Measurements from ENCODE around the gene USP5.

DNA sequence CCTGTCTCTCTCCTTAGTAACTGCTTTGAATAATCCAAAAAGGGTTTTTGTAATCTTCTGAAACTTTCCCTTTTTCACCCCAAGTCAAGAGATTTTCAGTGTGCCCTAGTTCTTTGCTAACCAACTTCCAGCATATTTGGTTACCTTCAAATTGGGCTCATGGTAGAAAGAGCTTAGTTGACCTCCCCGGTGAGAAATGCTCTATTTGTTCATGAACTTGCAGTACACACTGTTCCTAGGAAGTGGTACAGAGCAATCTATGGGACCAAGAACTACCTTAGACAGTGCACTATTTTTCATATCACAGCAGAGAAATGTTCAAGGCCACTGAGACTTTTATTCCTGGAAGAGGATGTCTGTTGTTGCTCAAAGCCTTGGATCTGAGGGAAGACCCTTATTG is 1.7 kb downstream of the USP5 start:
- TF ChIP-seq, protein P1, sequence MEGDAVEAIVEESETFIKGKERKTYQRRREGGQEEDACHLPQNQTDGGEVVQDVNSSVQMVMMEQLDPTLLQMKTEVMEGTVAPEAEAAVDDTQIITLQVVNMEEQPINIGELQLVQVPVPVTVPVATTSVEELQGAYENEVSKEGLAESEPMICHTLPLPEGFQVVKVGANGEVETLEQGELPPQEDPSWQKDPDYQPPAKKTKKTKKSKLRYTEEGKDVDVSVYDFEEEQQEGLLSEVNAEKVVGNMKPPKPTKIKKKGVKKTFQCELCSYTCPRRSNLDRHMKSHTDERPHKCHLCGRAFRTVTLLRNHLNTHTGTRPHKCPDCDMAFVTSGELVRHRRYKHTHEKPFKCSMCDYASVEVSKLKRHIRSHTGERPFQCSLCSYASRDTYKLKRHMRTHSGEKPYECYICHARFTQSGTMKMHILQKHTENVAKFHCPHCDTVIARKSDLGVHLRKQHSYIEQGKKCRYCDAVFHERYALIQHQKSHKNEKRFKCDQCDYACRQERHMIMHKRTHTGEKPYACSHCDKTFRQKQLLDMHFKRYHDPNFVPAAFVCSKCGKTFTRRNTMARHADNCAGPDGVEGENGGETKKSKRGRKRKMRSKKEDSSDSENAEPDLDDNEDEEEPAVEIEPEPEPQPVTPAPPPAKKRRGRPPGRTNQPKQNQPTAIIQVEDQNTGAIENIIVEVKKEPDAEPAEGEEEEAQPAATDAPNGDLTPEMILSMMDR (IDR thresholded peaks at IDR 0.05; ENCODE audit: low read depth, low read length): no peak
- no peak for TF ChIP-seq MYC (IDR thresholded peaks at IDR 0.05; ENCODE audit: low read depth, low read length)

Measured in NB4 (cell line).